OCI-LY1 (cell line): Measurements from ENCODE around the gene DDR2.

ENCODE experiments used
- EZH2 ChIP-seq: fragments of 200-600 bp; sonication (generic), shearing (Covaris generic); IDR thresholded peaks from 2 replicates; pipeline ENCODE4 v1.8.0; 2017; ENCODE audit warnings: borderline replicate concordance, mixed run types, mild to moderate bottlenecking, antibody characterized with exemption, low read length, moderate library complexity, mixed read lengths
- TF ChIP-seq, protein P1 (sequence below): fragments of 200-600 bp; sonication (generic), shearing (Covaris generic); IDR thresholded peaks from 2 replicates; pipeline ENCODE4 v1.5.1; 2017; ENCODE audit warnings: mild to moderate bottlenecking, antibody characterized with exemption, low read length, moderate library complexity, mixed read lengths

DNA sequence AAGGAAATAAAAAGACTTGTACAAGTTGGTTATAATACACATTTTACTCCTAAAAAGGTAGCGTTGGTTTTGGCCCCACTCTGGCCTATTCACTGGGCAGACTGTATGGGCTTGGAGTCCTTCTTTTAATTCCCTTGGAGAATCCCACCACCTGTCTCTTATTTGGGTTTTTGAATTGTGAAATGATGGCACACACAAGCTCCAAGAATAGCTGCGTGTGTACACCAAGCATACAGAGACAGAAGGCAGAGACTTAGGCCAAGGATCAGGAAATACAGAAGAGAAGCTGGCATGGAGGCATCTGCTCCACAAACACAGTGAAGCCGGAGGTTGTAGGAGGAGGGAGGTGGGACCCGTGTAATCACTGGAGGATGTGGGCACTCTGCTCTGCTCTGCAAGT, 29.1 kb downstream of the DDR2 start:
- TF ChIP-seq, protein P1, sequence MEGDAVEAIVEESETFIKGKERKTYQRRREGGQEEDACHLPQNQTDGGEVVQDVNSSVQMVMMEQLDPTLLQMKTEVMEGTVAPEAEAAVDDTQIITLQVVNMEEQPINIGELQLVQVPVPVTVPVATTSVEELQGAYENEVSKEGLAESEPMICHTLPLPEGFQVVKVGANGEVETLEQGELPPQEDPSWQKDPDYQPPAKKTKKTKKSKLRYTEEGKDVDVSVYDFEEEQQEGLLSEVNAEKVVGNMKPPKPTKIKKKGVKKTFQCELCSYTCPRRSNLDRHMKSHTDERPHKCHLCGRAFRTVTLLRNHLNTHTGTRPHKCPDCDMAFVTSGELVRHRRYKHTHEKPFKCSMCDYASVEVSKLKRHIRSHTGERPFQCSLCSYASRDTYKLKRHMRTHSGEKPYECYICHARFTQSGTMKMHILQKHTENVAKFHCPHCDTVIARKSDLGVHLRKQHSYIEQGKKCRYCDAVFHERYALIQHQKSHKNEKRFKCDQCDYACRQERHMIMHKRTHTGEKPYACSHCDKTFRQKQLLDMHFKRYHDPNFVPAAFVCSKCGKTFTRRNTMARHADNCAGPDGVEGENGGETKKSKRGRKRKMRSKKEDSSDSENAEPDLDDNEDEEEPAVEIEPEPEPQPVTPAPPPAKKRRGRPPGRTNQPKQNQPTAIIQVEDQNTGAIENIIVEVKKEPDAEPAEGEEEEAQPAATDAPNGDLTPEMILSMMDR: no peak
- TF ChIP-seq EZH2: no peak
